ENCODE results near the gene MSANTD7. TPM values are rescaled to one million over a fixed set of nuclear protein-coding genes. Genes with fewer than 3 reads are reported as not detected.

Gene MSANTD7
- total RNA-seq = 25.1 TPM

GRCh38 chr10:14837757-14838581 is at the start of gene MSANTD7, which contains the start of the genes CDNF and HSPA14:
TSS of gene MSANTD7 (plus strand) at chr10:14838306. CDS start at chr10:14842285, 3,979 bp downstream.
TSS of gene CDNF (minus strand) at chr10:14838037. CDS start at chr10:14837946, 91 bp downstream.
TSS of gene HSPA14 (plus strand) at chr10:14838306. CDS start at chr10:14838403, 97 bp downstream.

GRCh38 chr10:14878266-14879123 is 40.4 kb downstream of the MSANTD7 start, which contains the start of gene SUV39H2:
TSS of gene SUV39H2 (plus strand) at chr10:14878866. CDS start at chr10:14878889, 23 bp downstream.

Other genes starting within 250 kb of the MSANTD7 start
- gene FAM107B, start 63.4 kb upstream of the MSANTD7 start, total RNA-seq = 51.2 TPM
- gene CDNF, start 269 bp upstream of the MSANTD7 start, total RNA-seq = 1.6 TPM
- gene HSPA14, start within 50 bp of the MSANTD7 start, total RNA-seq = 15.2 TPM
- gene SUV39H2, start 40.6 kb downstream of the MSANTD7 start, total RNA-seq = 27.9 TPM
- gene DCLRE1C, start 115.8 kb downstream of the MSANTD7 start, total RNA-seq = 12.7 TPM
- gene MEIG1, start 121.1 kb downstream of the MSANTD7 start, total RNA-seq = not detected
- gene OLAH, start 205.6 kb downstream of the MSANTD7 start, total RNA-seq = not detected